GM19043 (cell line): Measurements from ENCODE around the gene LTBR.

Experiments
- ATAC-seq: cut with Tn5 transposase; IDR thresholded peaks from one replicate; pipeline ENCODE4 v1.9.1; 2021; ENCODE audit warnings: low read depth; ENCODE audit not compliant: unreplicated experiment

Gene LTBR

GRCh38 chr12:6380141-6381121 is 3.5 kb upstream of the LTBR start:
- ATAC-seq, result no peak

- ATAC-seq, result no peak
These were observed 1.6 kb upstream of the LTBR start for GRCh38 chr12:6382371-6382770.

GRCh38 chr12:6382982-6383381 is 980 bp upstream of the LTBR start:
- ATAC-seq, result no peak

- ATAC-seq, result no peak
These were observed 806 bp downstream of the LTBR start for GRCh38 chr12:6384499-6385436.

GRCh38 chr12:6386038-6386437 is 2.1 kb downstream of the LTBR start:
- ATAC-seq, result no peak

- ATAC-seq, result no peak
These were observed 2.5 kb downstream of the LTBR start for GRCh38 chr12:6386491-6386890.

- ATAC-seq, result no peak
These were observed 3.6 kb downstream of the LTBR start for GRCh38 chr12:6387541-6387940.

GRCh38 chr12:6390084-6390799 is 6.3 kb downstream of the LTBR start:
- no peak for ATAC-seq

- no peak for ATAC-seq
These were observed 7.1 kb downstream of the LTBR start for GRCh38 chr12:6391013-6391412.

GRCh38 chr12:6392504-6392903 is 8.5 kb downstream of the LTBR start:
- ATAC-seq, result no peak

- ATAC-seq, result no peak
These were observed 9.1 kb downstream of the LTBR start for GRCh38 chr12:6393109-6393508.

GRCh38 chr12:6394398-6394797 is 10.4 kb downstream of the LTBR start:
- no peak for ATAC-seq

- no peak for ATAC-seq
These were observed 12.1 kb downstream of the LTBR start for GRCh38 chr12:6396031-6396430.

GRCh38 chr12:6399884-6400644 is 16.1 kb downstream of the LTBR start:
- no peak for ATAC-seq

GRCh38 chr12:6404390-6404789 is 20.4 kb downstream of the LTBR start:
- ATAC-seq, result no peak

- no peak for ATAC-seq
These were observed 22.0 kb downstream of the LTBR start for GRCh38 chr12:6405963-6406362.

- no peak for ATAC-seq
These were observed 23.4 kb downstream of the LTBR start for GRCh38 chr12:6407236-6407954.

GRCh38 chr12:6416596-6416995 is 32.6 kb downstream of the LTBR start:
- no peak for ATAC-seq

- no peak for ATAC-seq
These were observed 34.8 kb downstream of the LTBR start for GRCh38 chr12:6418796-6419195.
